HCT116 (cell line): Measurements from ENCODE around the gene CELF4. TPM values are rescaled to one million over a fixed set of nuclear protein-coding genes. Genes with fewer than 3 reads are reported as not detected.

Experiments used
- ATAC-seq: fragments of 200-7000 bp; cut with Tn5 transposase; 2 replicates; pipeline ENCODE4 v1.9.1; 2020; ENCODE audit warnings: mild to moderate bottlenecking, moderate library complexity
- BruUV-seq: library from RNA; stranded (reverse); fragments of 400-500 nt; replicated peaks from 2 replicates; lab custom pipeline; 2021; lab: Mats Ljungman, UMichigan
- CTCF ChIA-PET: fragments of 300-600 bp; sonication (Branson Sonifier 250); formaldehyde crosslinking; loops from one replicate; lab custom pipeline; 2021; ENCODE audit warnings: antibody characterized with exemption; lab: Charles Lee
- POLR2A ChIA-PET: fragments of 300-600, 350-600 bp; sonication (Branson Sonifier 250); formaldehyde crosslinking; loops from one replicate; lab custom pipeline; 2021; ENCODE audit warnings: antibody characterized with exemption; lab: Charles Lee
- RAD21 ChIA-PET, 2 experiments: fragments of 300-600 bp; sonication (Branson Sonifier 250); formaldehyde crosslinking; loops; one replicate each; lab custom pipeline; 2023; ENCODE audit warnings: low total read pairs in 2 of 2; ENCODE audit not compliant: uncharacterized antibody in 2 of 2, unreplicated experiment in 2 of 2, low non-redundant PET in 1 of 2; lab: Charles Lee
- DNase-seq: peaks from one replicate; pipeline ENCODE4 v3.0.0-alpha.2; 2010; ENCODE audit warnings: low read depth, low spot score
- H2AFZ ChIP-seq: fragments of 200-600 bp; shearing (Covaris generic), sonication (generic); 2 replicates; pipeline ENCODE4 v1.6.1; 2017; ENCODE audit warnings: low read depth, mixed run types, mixed read lengths, antibody characterized with exemption, low read length; ENCODE audit not compliant: poor library complexity, severe bottlenecking
- H3K27ac ChIP-seq: 2 replicates; pipeline ENCODE4 v1.5.1; 2012; ENCODE audit warnings: low read depth, low read length
- H3K27me3 ChIP-seq: fragments of 200-600 bp; sonication (generic); 2 replicates; pipeline ENCODE4 v1.6.1; 2016; ENCODE audit warnings: mixed run types, low read length, mixed read lengths; ENCODE audit not compliant: insufficient read depth
- H3K36me3 ChIP-seq, 2 experiments: fragments of 200-500 bp in 1 of 2; fragments of 200-600 bp in 1 of 2; sonication (Bioruptor generic) in 1 of 2; sonication (generic) in 1 of 2; 2 replicates each; pipeline versions ENCODE4 v1.5.1 to v1.6.1; 2014 to 2016; ENCODE audit warnings: low read length in 2 of 2, inconsistent platforms in 1 of 2, mixed read lengths in 1 of 2, mixed run types in 1 of 2; ENCODE audit not compliant: insufficient read depth in 2 of 2, control insufficient read depth in 1 of 2
- H3K4me1 ChIP-seq, 2 experiments: fragments of 200-600 bp in 1 of 2; sonication (generic) in 1 of 2; 2 replicates each; pipeline versions ENCODE4 v1.5.1 to v1.6.1; 2012 to 2017; ENCODE audit warnings: low read length in 2 of 2, inconsistent platforms in 1 of 2, mild to moderate bottlenecking in 1 of 2, mixed read lengths in 1 of 2, mixed run types in 1 of 2, moderate library complexity in 1 of 2; ENCODE audit not compliant: insufficient read depth in 2 of 2, control insufficient read depth in 1 of 2
- H3K4me2 ChIP-seq: fragments of 200-600 bp; sonication (generic); 2 replicates; pipeline ENCODE4 v1.6.1; 2017; ENCODE audit warnings: mixed run types, low read length, mixed read lengths
- H3K4me3 ChIP-seq, 2 experiments: fragments of 200-600 bp in 1 of 2; sonication (generic) in 1 of 2; replicated peaks in 1 of 2; 2 replicates each; pipeline ENCODE4 v1.5.1; 2011 to 2016; ENCODE audit warnings: low read length in 2 of 2, control low read depth in 1 of 2, low read depth in 1 of 2, mild to moderate bottlenecking in 1 of 2, mixed read lengths in 1 of 2, mixed run types in 1 of 2
- H3K79me2 ChIP-seq: fragments of 200-600 bp; sonication (generic); 2 replicates; pipeline ENCODE4 v1.6.1; 2017; ENCODE audit warnings: mild to moderate bottlenecking, mixed run types, low read length, moderate library complexity, mixed read lengths; ENCODE audit not compliant: insufficient read depth
- H3K9ac ChIP-seq: fragments of 200-600 bp; sonication (generic); 2 replicates; pipeline ENCODE4 v1.6.1; 2016; ENCODE audit warnings: low read length, mixed read lengths
- H3K9me2 ChIP-seq: fragments of 200-600 bp; sonication (generic), shearing (Covaris generic); 2 replicates; pipeline ENCODE4 v1.6.1; 2017; ENCODE audit warnings: mixed run types, mild to moderate bottlenecking, moderate library complexity; ENCODE audit not compliant: insufficient read depth
- H3K9me3 ChIP-seq, 2 experiments: fragments of 200-500 bp in 1 of 2; fragments of 200-600 bp in 1 of 2; sonication (Bioruptor generic) in 1 of 2; sonication (generic) in 1 of 2; 2 replicates each; pipeline ENCODE4 v1.6.1; 2014 to 2017; ENCODE audit warnings: low read length in 2 of 2, mixed read lengths in 2 of 2, inconsistent platforms in 1 of 2, low read depth in 1 of 2, mild to moderate bottlenecking in 1 of 2, mixed run types in 1 of 2, moderate library complexity in 1 of 2; ENCODE audit not compliant: control insufficient read depth in 1 of 2, insufficient read depth in 1 of 2
- H4K20me1 ChIP-seq: fragments of 200-600 bp; sonication (generic), shearing (Covaris generic); 2 replicates; pipeline ENCODE4 v1.6.1; 2017; ENCODE audit warnings: mixed run types, mild to moderate bottlenecking, moderate library complexity; ENCODE audit not compliant: insufficient read depth
- CBX3 ChIP-seq: IDR thresholded peaks from 2 replicates; pipeline ENCODE4 v1.6.1; 2012; ENCODE audit warnings: low read depth
- CEBPB ChIP-seq: IDR thresholded peaks from 2 replicates; pipeline ENCODE4 v1.6.1; 2012; ENCODE audit warnings: low read depth
- EGR1 ChIP-seq: IDR thresholded peaks from 2 replicates; pipeline ENCODE4 v1.6.1; 2012; ENCODE audit warnings: low read depth
- EZH2 ChIP-seq: fragments of 200-600 bp; sonication (generic); IDR thresholded peaks from 2 replicates; pipeline ENCODE4 v1.6.1; 2017; ENCODE audit warnings: antibody characterized with exemption, mixed run types
- EZH2phosphoT487 ChIP-seq: fragments of 200-600 bp; IDR thresholded peaks from 2 replicates; pipeline ENCODE4 v1.6.1; 2018; ENCODE audit warnings: antibody characterized with exemption, borderline replicate concordance
- FOSL1 ChIP-seq: IDR thresholded peaks from 2 replicates; pipeline ENCODE4 v1.6.1; 2012; ENCODE audit warnings: low read depth
- JUND ChIP-seq: IDR thresholded peaks from 2 replicates; pipeline ENCODE4 v1.6.1; 2012
- POLR2A ChIP-seq: IDR thresholded peaks from 2 replicates; pipeline ENCODE4 v1.7.0; 2011; ENCODE audit warnings: borderline replicate concordance; ENCODE audit not compliant: insufficient read depth, insufficient read length; ENCODE audit errors: extremely low read depth
- POLR2AphosphoS5 ChIP-seq: IDR thresholded peaks from 2 replicates; pipeline ENCODE4 v1.6.1; 2011; ENCODE audit warnings: mild to moderate bottlenecking, low read depth, low read length, moderate library complexity
- RAD21 ChIP-seq: IDR thresholded peaks from 2 replicates; pipeline ENCODE4 v1.6.1; 2012; ENCODE audit warnings: low read depth, mild to moderate bottlenecking
- SIN3A ChIP-seq: IDR thresholded peaks from 2 replicates; pipeline ENCODE4 v1.6.1; 2012; ENCODE audit warnings: low read depth
- SP1 ChIP-seq: IDR thresholded peaks from 2 replicates; pipeline ENCODE4 v1.6.1; 2012; ENCODE audit warnings: low read depth
- ZFX ChIP-seq: fragments of 450-650 bp; IDR thresholded peaks from 2 replicates; pipeline ENCODE4 v1.6.1; 2017
- ZNF274 ChIP-seq: fragments of 200-500 bp; sonication (Bioruptor generic); IDR thresholded peaks from 2 replicates; pipeline ENCODE4 v1.6.1; 2014; ENCODE audit warnings: mild to moderate bottlenecking, low read depth, low read length, inconsistent platforms
- intact Hi-C: fragments of 100-400 bp; cut with micrococcal nuclease; formaldehyde crosslinking; loops from 2 replicates; pipeline ENCODE4 v1.10.0; 2022
- total RNA-seq: library from RNA; stranded (reverse); gene quantifications from one replicate; pipeline ENCODE4 v1.2.1, GENCODE V29; 2021; ENCODE audit not compliant: unreplicated experiment
- TF ChIP-seq, protein P1 (sequence below): IDR thresholded peaks from 2 replicates; pipeline ENCODE4 v1.6.1; 2011; ENCODE audit warnings: mild to moderate bottlenecking, low read length, moderate library complexity; ENCODE audit not compliant: insufficient replicate concordance; ENCODE audit errors: extremely low read depth
- TF ChIP-seq, protein P2 (sequence below), 3 experiments: fragments of 200-600 bp in 1 of 3; sonication (generic) in 1 of 3; IDR thresholded peaks in 2 of 3; conservative IDR thresholded peaks in 1 of 3; 2 replicates each; pipeline ENCODE4 v1.5.1; 2012 to 2017; ENCODE audit warnings: low read depth in 2 of 3, low read length in 2 of 3, antibody characterized with exemption in 1 of 3, borderline replicate concordance in 1 of 3, control low read depth in 1 of 3, mild to moderate bottlenecking in 1 of 3, mixed read lengths in 1 of 3, mixed run types in 1 of 3, moderate library complexity in 1 of 3; ENCODE audit not compliant: insufficient read depth in 1 of 3

The CELF4 gene
- total RNA-seq, 1 experiment from 2014 or later: not detected

DNA sequence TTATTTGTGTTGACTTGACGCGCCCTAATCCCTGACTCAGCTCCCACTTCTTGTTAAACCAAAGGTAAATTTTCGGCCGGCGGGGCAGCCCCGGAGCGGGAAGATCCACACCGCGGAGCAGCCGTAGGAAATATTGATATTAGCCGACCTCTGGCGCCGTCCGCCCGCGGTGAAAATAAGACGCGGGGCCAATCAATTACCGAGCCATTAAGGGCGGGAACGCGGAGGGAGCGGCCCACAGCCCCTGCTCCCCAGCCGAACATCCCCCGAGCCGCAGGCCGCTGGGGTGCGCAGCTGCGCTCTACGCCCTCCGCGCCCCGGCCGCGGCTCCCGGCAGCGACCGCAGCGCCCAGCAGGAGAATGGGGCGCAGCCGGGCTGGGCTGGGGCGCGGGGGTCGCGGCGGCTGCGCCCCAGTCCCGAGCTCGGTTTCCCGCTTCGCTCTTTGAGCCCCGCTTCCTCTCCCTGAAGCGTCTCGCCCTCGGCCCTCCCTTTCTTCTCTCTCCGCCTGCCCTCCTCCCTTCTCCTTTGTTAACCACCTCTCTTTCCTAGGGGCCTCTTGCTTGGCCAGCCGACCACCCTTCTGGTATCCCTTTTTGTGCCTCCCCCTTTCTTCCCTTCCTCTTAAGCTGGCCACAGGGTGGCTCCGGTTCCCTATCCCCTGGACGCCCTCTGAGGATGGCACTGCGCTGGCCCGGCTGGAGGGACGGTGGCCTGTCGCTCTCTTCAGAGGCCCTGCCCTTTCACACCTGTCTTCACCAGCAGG, 40.9 kb downstream of the CELF4 start:
- ChIA-PET CTCF (no interaction called here), RAD21 (no interaction called here)
- Histone ChIP-seq H3K27me3 (peaks cover 32% of the 10 kb centered on the region), H3K4me1 (no peaks in the 10 kb centered on the region), H3K79me2 (no peaks in the 10 kb centered on the region)
- no TSS peak for BruUV-seq
- TF ChIP-seq CBX3: no peak
- TF ChIP-seq, all 23 proteins: peak for 0
- H3K9me2 ChIP-seq: no peaks in the 10 kb centered on the region
- H3K4me3 ChIP-seq: no peak overlapping the region
- ATAC-seq (no peak), DNase-seq (no peak)
- no peaks in the 10 kb centered on the region for H4K20me1 ChIP-seq
- H3K36me3 ChIP-seq: no peaks in the 10 kb centered on the region
- H3K4me2 ChIP-seq: no peak overlapping the region
- intact Hi-C loops: no loop called here
- no peak overlapping the region for H3K27ac ChIP-seq
- H3K9me3 ChIP-seq: no peaks in the 10 kb centered on the region
- POLR2A ChIA-PET: no interaction called here
- no peak overlapping the region for H2AFZ ChIP-seq
- no peak overlapping the region for H3K9ac ChIP-seq

DNA sequence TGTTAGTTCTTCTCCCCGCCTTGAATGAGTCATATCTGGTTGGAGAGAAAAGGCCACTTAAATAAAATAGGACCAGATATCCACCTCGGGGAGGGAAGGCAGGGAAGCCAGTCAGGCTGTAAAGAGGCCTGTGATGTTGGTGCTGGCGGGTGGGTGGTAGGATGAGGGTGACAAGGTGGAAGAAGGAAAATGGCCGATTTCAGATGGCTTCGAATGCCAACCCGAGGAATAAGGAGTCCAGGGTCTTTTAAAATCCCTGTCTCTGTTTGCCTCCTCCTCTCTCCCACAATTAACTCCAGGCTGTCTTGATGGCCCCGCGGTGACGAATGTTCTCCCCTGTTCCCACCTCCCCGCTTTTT, 41.5 kb downstream of the CELF4 start:
- Histone ChIP-seq H3K4me1 (no peaks in the 10 kb centered on the region), H3K4me3 (no peak overlapping the region), H3K79me2 (no peaks in the 10 kb centered on the region), H3K4me2 (no peak overlapping the region)
- TF ChIP-seq POLR2A: no peak
- no peak for TF ChIP-seq CBX3
- no peak for TF ChIP-seq RAD21
- TF ChIP-seq JUND: no peak
- no peak for TF ChIP-seq ZFX
- no peak for TF ChIP-seq EZH2
- no peak for TF ChIP-seq EZH2phosphoT487
- no peak for TF ChIP-seq CEBPB
- no peak for TF ChIP-seq SIN3A
- TF ChIP-seq, protein P1, sequence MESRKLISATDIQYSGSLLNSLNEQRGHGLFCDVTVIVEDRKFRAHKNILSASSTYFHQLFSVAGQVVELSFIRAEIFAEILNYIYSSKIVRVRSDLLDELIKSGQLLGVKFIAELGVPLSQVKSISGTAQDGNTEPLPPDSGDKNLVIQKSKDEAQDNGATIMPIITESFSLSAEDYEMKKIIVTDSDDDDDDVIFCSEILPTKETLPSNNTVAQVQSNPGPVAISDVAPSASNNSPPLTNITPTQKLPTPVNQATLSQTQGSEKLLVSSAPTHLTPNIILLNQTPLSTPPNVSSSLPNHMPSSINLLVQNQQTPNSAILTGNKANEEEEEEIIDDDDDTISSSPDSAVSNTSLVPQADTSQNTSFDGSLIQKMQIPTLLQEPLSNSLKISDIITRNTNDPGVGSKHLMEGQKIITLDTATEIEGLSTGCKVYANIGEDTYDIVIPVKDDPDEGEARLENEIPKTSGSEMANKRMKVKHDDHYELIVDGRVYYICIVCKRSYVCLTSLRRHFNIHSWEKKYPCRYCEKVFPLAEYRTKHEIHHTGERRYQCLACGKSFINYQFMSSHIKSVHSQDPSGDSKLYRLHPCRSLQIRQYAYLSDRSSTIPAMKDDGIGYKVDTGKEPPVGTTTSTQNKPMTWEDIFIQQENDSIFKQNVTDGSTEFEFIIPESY: no peak
- TF ChIP-seq FOSL1: no peak
- TF ChIP-seq, protein P2, sequence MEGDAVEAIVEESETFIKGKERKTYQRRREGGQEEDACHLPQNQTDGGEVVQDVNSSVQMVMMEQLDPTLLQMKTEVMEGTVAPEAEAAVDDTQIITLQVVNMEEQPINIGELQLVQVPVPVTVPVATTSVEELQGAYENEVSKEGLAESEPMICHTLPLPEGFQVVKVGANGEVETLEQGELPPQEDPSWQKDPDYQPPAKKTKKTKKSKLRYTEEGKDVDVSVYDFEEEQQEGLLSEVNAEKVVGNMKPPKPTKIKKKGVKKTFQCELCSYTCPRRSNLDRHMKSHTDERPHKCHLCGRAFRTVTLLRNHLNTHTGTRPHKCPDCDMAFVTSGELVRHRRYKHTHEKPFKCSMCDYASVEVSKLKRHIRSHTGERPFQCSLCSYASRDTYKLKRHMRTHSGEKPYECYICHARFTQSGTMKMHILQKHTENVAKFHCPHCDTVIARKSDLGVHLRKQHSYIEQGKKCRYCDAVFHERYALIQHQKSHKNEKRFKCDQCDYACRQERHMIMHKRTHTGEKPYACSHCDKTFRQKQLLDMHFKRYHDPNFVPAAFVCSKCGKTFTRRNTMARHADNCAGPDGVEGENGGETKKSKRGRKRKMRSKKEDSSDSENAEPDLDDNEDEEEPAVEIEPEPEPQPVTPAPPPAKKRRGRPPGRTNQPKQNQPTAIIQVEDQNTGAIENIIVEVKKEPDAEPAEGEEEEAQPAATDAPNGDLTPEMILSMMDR (IDR thresholded peaks at IDR 0.05 in 2 of 3, conservative IDR thresholded peaks at IDR 0.05 in 1 of 3; ENCODE audit: borderline replicate concordance in 1 of 3, insufficient read depth in 1 of 3, low read depth in 2 of 3, low read length in 2 of 3): no peak
- no peak for TF ChIP-seq SP1
- no peak for TF ChIP-seq EGR1
- TF ChIP-seq ZNF274: no peak
- no peak for TF ChIP-seq POLR2AphosphoS5
- TF ChIP-seq, all 23 proteins: peak for 0
- ATAC-seq (no peak), DNase-seq (no peak)
- RAD21 ChIA-PET: no interaction called here
- Histone ChIP-seq H3K36me3 (no peaks in the 10 kb centered on the region), H3K9me3 (no peaks in the 10 kb centered on the region), H3K9me2 (no peaks in the 10 kb centered on the region), H2AFZ (no peak overlapping the region), H3K27ac (no peak overlapping the region), H3K9ac (no peak overlapping the region), H4K20me1 (no peaks in the 10 kb centered on the region), H3K27me3 (peaks cover 30% of the 10 kb centered on the region)
- intact Hi-C loops: no loop called here
- BruUV-seq: no TSS peak
- POLR2A ChIA-PET: no interaction called here
- CTCF ChIA-PET: no interaction called here
